GM23248 (cell line): ENCODE results near the gene SMPX. TPM values are rescaled to one million over a fixed set of nuclear protein-coding genes. Genes with fewer than 3 reads are reported as not detected.

Source experiments
- DNase-seq: peaks from one replicate; pipeline ENCODE4 v3.0.0-alpha.2; 2015
- H2AFZ ChIP-seq: fragments of 200-600 bp; sonication (generic); 2 replicates; pipeline ENCODE4 v1.6.1; 2016; ENCODE audit warnings: antibody characterized with exemption
- H3F3A ChIP-seq: fragments of 200-600 bp; sonication (generic); 2 replicates; pipeline ENCODE4 v1.6.1; 2016; ENCODE audit warnings: mild to moderate bottlenecking, antibody characterized with exemption, mixed run types; ENCODE audit not compliant: insufficient read depth
- H3K27ac ChIP-seq: fragments of 200-600 bp; sonication (generic); 2 replicates; pipeline ENCODE4 v1.5.1; 2016; ENCODE audit warnings: mild to moderate bottlenecking
- H3K27me3 ChIP-seq: fragments of 200-600 bp; sonication (generic); replicated peaks from 2 replicates; pipeline ENCODE4 v1.6.1; 2016; ENCODE audit warnings: mild to moderate bottlenecking; ENCODE audit not compliant: insufficient read depth
- H3K36me3 ChIP-seq: fragments of 200-600 bp; sonication (generic); 2 replicates; pipeline ENCODE4 v1.6.1; 2016; ENCODE audit warnings: low read depth, mild to moderate bottlenecking
- H3K4me1 ChIP-seq: fragments of 200-600 bp; sonication (generic); 2 replicates; pipeline ENCODE4 v1.6.1; 2016; ENCODE audit warnings: mild to moderate bottlenecking; ENCODE audit not compliant: insufficient read depth
- H3K4me2 ChIP-seq: fragments of 200-600 bp; sonication (generic); one replicate; pipeline ENCODE4 v1.6.1; 2016; ENCODE audit warnings: mild to moderate bottlenecking; ENCODE audit not compliant: unreplicated experiment
- H3K4me3 ChIP-seq: fragments of 200-600 bp; sonication (generic); 2 replicates; pipeline ENCODE4 v1.5.1; 2016; ENCODE audit warnings: mild to moderate bottlenecking
- H3K79me2 ChIP-seq: fragments of 200-600 bp; sonication (generic); 2 replicates; pipeline ENCODE4 v1.6.1; 2016; ENCODE audit warnings: mild to moderate bottlenecking; ENCODE audit not compliant: insufficient read depth
- H3K9ac ChIP-seq: fragments of 200-600 bp; sonication (generic); 2 replicates; pipeline ENCODE4 v1.6.1; 2016; ENCODE audit warnings: mild to moderate bottlenecking
- H3K9me2 ChIP-seq: fragments of 200-600 bp; sonication (generic); 2 replicates; pipeline ENCODE4 v1.6.1; 2016; ENCODE audit warnings: mixed run types, mild to moderate bottlenecking, moderate library complexity; ENCODE audit not compliant: insufficient read depth
- H3K9me3 ChIP-seq: fragments of 200-600 bp; sonication (generic); one replicate; pipeline ENCODE4 v1.6.1; 2017; ENCODE audit warnings: low read depth
- H4K20me1 ChIP-seq: fragments of 200-600 bp; sonication (generic); 2 replicates; pipeline ENCODE4 v1.6.0; 2016; ENCODE audit not compliant: insufficient read depth
- EZH2 ChIP-seq: fragments of 200-600 bp; sonication (generic); IDR thresholded peaks from 2 replicates; pipeline ENCODE4 v1.6.1; 2018; ENCODE audit warnings: antibody characterized with exemption, mild to moderate bottlenecking; ENCODE audit not compliant: insufficient read depth, poor library complexity, severe bottlenecking
- EZH2phosphoT487 ChIP-seq: fragments of 200-600 bp; sonication (generic); IDR thresholded peaks from 2 replicates; pipeline ENCODE4 v1.6.1; 2018; ENCODE audit warnings: antibody characterized with exemption, moderate library complexity, mild to moderate bottlenecking, low read depth; ENCODE audit not compliant: insufficient read depth
- WGBS, 2 experiments: methylation state at CpG; one replicate each; pipeline ENCODE4 v1.1.6; 2015 to 2017; ENCODE audit warnings: low lambda C conversion rate in 2 of 2, low coverage in 1 of 2; ENCODE audit errors: missing lambda C conversion rate in 2 of 2; 5-methylcytosine and 5-hydroxymethylcytosine counted together
- in situ Hi-C: fragments of 300-500 bp; cut with MboI; formaldehyde crosslinking; loops from 2 replicates; pipeline ENCODE4 v1.15.0; 2020
- polyA plus RNA-seq: library from polyadenylated mRNA; unstranded; fragments of >200 nt; fragmentation: Nextera tagmentation; extraction: Ambion mirVana; gene quantifications from 2 replicates; pipeline ENCODE4 v1.2.1, GENCODE V29; 2016
- total RNA-seq: library from RNA; depleted of rRNA; stranded (reverse); fragments of >200 nt; shearing (Covaris generic); gene quantifications from 2 replicates; pipeline ENCODE4 v1.2.3, GENCODE V29; 2014

Gene SMPX
- total and polyA plus RNA-seq, 2 experiments from 2014 or later: not detected

GRCh38 chrX:21700275-21700674 lies 57.6 kb downstream of the SMPX start:
- H3K27ac ChIP-seq: no peak overlapping the region
- no peaks in the 10 kb centered on the region for H3K27me3 ChIP-seq
- H4K20me1 ChIP-seq: no peaks in the 10 kb centered on the region
- no peaks in the 10 kb centered on the region for H3K9me3 ChIP-seq
- H3K4me2 ChIP-seq: no peak overlapping the region
- no peak for DNase-seq
- H3K9ac ChIP-seq: no peak overlapping the region
- H3F3A ChIP-seq: no peaks in the 10 kb centered on the region
- TF ChIP-seq EZH2phosphoT487: no peak
- no peak for TF ChIP-seq EZH2
- H2AFZ ChIP-seq: no peak overlapping the region
- no peaks in the 10 kb centered on the region for H3K79me2 ChIP-seq
- no peaks in the 10 kb centered on the region for H3K36me3 ChIP-seq
- H3K4me3 ChIP-seq: no peak overlapping the region
- no peaks in the 10 kb centered on the region for H3K9me2 ChIP-seq
- WGBS, 2 experiments: 78 to 80% methylated on average over 5 of the region's 5 CpGs
- peaks cover 9% of the 10 kb centered on the region for H3K4me1 ChIP-seq
- in situ Hi-C loops: no loop called here

- Histone ChIP-seq H3F3A (no peaks in the 10 kb centered on the region), H4K20me1 (no peaks in the 10 kb centered on the region), H3K9ac (no peak overlapping the region), H3K79me2 (no peaks in the 10 kb centered on the region), H3K27me3 (no peaks in the 10 kb centered on the region), H3K4me1 (peaks cover 9% of the 10 kb centered on the region), H3K9me2 (no peaks in the 10 kb centered on the region), H3K4me2 (no peak overlapping the region), H2AFZ (no peak overlapping the region), H3K27ac (no peak overlapping the region), H3K9me3 (no peaks in the 10 kb centered on the region), H3K4me3 (no peak overlapping the region), H3K36me3 (no peaks in the 10 kb centered on the region)
- TF ChIP-seq EZH2phosphoT487: no peak
- no peak for TF ChIP-seq EZH2
- peak; percentile 3 for DNase-seq
- 78 to 82% methylated on average over 2 to 3 of the region's 3 CpGs for WGBS, 2 experiments
- in situ Hi-C loops: no loop called here
These were observed 58.8 kb downstream of the SMPX start for GRCh38 chrX:21699136-21699535.

- no peak overlapping the region for H3K4me2 ChIP-seq
- H3F3A ChIP-seq: no peaks in the 10 kb centered on the region
- H3K4me1 ChIP-seq: peaks cover 9% of the 10 kb centered on the region
- no peaks in the 10 kb centered on the region for H4K20me1 ChIP-seq
- H3K27me3 ChIP-seq: no peaks in the 10 kb centered on the region
- H3K27ac ChIP-seq: no peak overlapping the region
- H3K36me3 ChIP-seq: no peaks in the 10 kb centered on the region
- no peak overlapping the region for H2AFZ ChIP-seq
- in situ Hi-C loops: no loop called here
- H3K9me3 ChIP-seq: no peaks in the 10 kb centered on the region
- TF ChIP-seq EZH2phosphoT487: no peak
- TF ChIP-seq EZH2: no peak
- H3K9ac ChIP-seq: no peak overlapping the region
- no peak for DNase-seq
- no peaks in the 10 kb centered on the region for H3K79me2 ChIP-seq
- WGBS, 2 experiments: 97 to 98% methylated on average over 4 of the region's 4 CpGs
- no peak overlapping the region for H3K4me3 ChIP-seq
- H3K9me2 ChIP-seq: no peaks in the 10 kb centered on the region
These were observed 59.6 kb downstream of the SMPX start for GRCh38 chrX:21698272-21698671.

- H3K4me2 ChIP-seq: no peak overlapping the region
- no peaks in the 10 kb centered on the region for H4K20me1 ChIP-seq
- no peaks in the 10 kb centered on the region for H3K36me3 ChIP-seq
- no peaks in the 10 kb centered on the region for H3K27me3 ChIP-seq
- no peaks in the 10 kb centered on the region for H3K9me3 ChIP-seq
- H3K9ac ChIP-seq: no peak overlapping the region
- H3F3A ChIP-seq: peaks cover 4% of the 10 kb centered on the region; the same call in 1 of the 2 replicates
- no peak overlapping the region for H2AFZ ChIP-seq
- in situ Hi-C loops: no loop called here
- no peaks in the 10 kb centered on the region for H3K9me2 ChIP-seq
- TF ChIP-seq EZH2: no peak
- no peak for TF ChIP-seq EZH2phosphoT487
- no peaks in the 10 kb centered on the region for H3K4me1 ChIP-seq
- WGBS, 2 experiments: 69 to 73% methylated on average over 3 of the region's 3 CpGs
- no peaks in the 10 kb centered on the region for H3K79me2 ChIP-seq
- no peak overlapping the region for H3K27ac ChIP-seq
- DNase-seq: peak; percentile 2
- H3K4me3 ChIP-seq: no peak overlapping the region
These were observed 66.4 kb downstream of the SMPX start for GRCh38 chrX:21691512-21692018.

GRCh38 chrX:21683941-21684340 lies 74.0 kb downstream of the SMPX start:
- H3K9ac ChIP-seq: no peak overlapping the region
- no peak overlapping the region for H2AFZ ChIP-seq
- peak; percentile 69 for DNase-seq
- no peaks in the 10 kb centered on the region for H3K9me3 ChIP-seq
- peak overlapping the region; percentile 35 for H3K4me2 ChIP-seq
- 5 to 8% methylated on average over 1 of the region's 1 CpG for WGBS, 2 experiments
- TF ChIP-seq EZH2phosphoT487 (no peak), EZH2 (no peak)
- in situ Hi-C loops: no loop called here
- 0 out of 2 replicates have a peak, but pooled peaks cover 3% of the 10 kb centered on the region for H3F3A ChIP-seq
- peaks cover 7% of the 10 kb centered on the region; the same call in 1 of the 2 replicates for H3K4me1 ChIP-seq
- H4K20me1 ChIP-seq: no peaks in the 10 kb centered on the region
- H3K79me2 ChIP-seq: no peaks in the 10 kb centered on the region
- no peaks in the 10 kb centered on the region for H3K36me3 ChIP-seq
- no peak overlapping the region for H3K4me3 ChIP-seq
- H3K9me2 ChIP-seq: no peaks in the 10 kb centered on the region
- no peaks in the 10 kb centered on the region for H3K27me3 ChIP-seq
- peak overlapping the region; percentile 54 for H3K27ac ChIP-seq
